Measurements from ENCODE around the gene CASP8.
A peak's percentile ranks its signal among the peaks of the same experiment; 100 is the strongest.
"Not testable (repeated sequence)": the region's sequence is repeated elsewhere in the genome, so short reads cannot be mapped to it uniquely, and the experiment has no call there.

CASP8 gene

DNA sequence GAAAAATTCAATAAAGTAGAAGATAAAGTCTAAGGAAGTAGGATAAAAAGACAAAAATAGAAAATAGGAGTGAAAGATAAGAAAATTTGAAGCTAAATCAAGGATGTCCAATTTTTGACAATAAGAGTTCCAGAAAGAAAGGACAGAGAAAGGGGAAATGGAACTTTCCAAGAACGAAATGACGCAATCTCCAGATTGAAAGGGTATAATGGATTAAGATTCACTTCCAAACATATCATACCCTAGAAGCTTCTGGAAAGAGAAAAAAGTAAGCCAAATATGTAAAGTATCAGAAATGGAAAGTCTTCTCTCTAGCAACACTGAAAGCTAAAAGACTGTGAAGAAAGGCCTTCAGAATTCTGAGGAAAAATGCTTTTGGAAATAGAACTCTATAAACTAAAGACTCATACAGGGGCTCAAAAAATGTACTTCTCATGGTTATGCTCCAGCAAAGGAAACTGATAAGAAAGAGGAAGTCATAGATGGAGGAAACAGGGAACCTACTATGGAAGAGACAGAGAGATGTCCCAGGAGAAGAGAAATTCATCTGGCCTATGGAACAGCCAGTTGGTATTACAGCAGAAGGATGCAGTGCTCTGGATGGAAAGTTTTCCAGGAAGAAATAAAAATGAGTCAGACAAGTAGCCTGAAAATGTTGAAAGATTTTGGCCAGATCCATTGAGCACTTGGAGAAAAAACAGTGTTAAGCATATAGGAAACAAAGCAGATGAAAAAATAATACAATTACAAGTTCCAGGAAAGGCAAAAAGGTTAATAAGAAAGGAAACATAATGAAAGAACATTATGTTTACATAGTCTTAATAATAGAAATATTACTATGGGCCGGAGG lies 20.1 kb downstream of the CASP8 start:
- Histone ChIP-seq H3K27ac (peak overlapping the region; percentile 54), H3K4me1 (ENCODE audit: control insufficient read depth in 1 of 2, insufficient read depth in 1 of 2, low read depth in 1 of 2, low read length in 1 of 2) (peaks cover 4 to 6% of the 10 kb centered on the region in 2 experiments), H3K9me3 (no peaks in the 10 kb centered on the region), H3K27me3 (no peaks in the 10 kb centered on the region), H3K4me3 (ENCODE audit: low read depth in 1 of 2, low read length in 1 of 2) (no peak overlapping the region), H3K36me3 (peaks cover 62% of the 10 kb centered on the region)
- TF ChIP-seq, protein P1, sequence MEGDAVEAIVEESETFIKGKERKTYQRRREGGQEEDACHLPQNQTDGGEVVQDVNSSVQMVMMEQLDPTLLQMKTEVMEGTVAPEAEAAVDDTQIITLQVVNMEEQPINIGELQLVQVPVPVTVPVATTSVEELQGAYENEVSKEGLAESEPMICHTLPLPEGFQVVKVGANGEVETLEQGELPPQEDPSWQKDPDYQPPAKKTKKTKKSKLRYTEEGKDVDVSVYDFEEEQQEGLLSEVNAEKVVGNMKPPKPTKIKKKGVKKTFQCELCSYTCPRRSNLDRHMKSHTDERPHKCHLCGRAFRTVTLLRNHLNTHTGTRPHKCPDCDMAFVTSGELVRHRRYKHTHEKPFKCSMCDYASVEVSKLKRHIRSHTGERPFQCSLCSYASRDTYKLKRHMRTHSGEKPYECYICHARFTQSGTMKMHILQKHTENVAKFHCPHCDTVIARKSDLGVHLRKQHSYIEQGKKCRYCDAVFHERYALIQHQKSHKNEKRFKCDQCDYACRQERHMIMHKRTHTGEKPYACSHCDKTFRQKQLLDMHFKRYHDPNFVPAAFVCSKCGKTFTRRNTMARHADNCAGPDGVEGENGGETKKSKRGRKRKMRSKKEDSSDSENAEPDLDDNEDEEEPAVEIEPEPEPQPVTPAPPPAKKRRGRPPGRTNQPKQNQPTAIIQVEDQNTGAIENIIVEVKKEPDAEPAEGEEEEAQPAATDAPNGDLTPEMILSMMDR (IDR thresholded peaks at IDR 0.05): no peak

DNA sequence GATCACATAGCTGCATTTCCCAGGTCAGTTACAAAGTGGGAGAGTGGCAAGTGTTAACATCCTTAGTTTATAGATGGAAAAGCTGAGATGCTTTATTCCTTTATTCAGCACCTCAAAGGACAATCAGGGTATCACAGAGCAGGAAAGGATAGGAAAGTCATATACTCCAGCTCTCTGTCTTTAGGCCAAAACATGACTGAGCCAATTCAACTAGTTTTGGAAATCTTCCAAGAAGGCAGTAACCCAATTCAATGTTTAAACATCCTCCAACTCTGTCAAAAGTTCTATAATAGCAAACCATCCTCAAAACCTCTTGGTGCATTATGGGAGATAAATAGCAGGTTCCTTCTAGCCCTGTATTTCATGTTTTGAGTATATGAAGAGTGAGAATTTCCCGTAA lies 25.2 kb downstream of the CASP8 start:
- Histone ChIP-seq H3K27ac (peak overlapping the region; percentile 58), H3K4me1 (ENCODE audit: control insufficient read depth in 1 of 2, insufficient read depth in 1 of 2, low read depth in 1 of 2, low read length in 1 of 2) (peaks cover 3 to 5% of the 10 kb centered on the region in 2 experiments), H3K4me3 (ENCODE audit: low read depth in 1 of 2, low read length in 1 of 2) (no peak overlapping the region), H3K36me3 (peaks cover 67% of the 10 kb centered on the region), H3K9me3 (peaks cover 3% of the 10 kb centered on the region), H3K27me3 (no peaks in the 10 kb centered on the region)
- TF ChIP-seq, protein P1 (IDR thresholded peaks at IDR 0.05): no peak

DNA sequence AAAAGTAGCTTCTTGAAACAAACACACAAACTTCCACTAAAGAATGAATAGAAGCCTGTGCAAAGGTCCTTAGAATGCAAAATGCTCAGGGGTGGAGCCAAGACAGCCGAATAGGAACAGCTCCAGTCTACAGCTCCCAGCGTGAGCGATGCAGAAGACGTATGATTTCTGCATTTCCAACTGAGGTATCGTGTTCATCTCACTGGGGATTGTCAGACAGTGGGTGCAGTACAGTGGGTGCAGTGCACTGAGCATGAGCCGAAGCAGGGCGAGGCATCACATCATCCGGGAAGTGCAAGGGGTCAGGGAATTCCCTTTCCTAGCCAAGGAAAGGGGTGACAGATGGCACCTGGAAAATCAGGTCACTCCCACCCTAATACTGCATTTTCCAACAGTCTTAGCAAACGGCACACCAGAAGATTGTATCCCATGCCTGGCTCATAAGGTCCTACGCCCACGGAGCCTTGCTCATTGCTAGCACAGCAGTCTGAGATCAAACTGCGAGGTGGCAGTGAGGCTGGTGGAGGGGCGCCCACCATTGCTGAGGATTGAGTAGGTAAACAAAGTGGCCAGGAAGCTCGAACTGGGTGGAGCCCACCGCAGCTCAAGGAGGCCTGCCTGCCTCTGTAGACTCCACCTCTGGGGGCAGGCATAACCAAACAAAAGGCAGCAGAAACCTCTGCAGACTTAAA lies 30.3 kb downstream of the CASP8 start:
- not testable (repeated sequence) for H3K4me3 ChIP-seq (ENCODE audit: low read depth in 1 of 2, low read length in 1 of 2); H3K27ac ChIP-seq; H3K27me3 ChIP-seq; H3K9me3 ChIP-seq; H3K4me1 ChIP-seq (ENCODE audit: control insufficient read depth in 1 of 2, insufficient read depth in 1 of 2, low read depth in 1 of 2, low read length in 1 of 2)
- peaks cover 57% of the 10 kb centered on the region for H3K36me3 ChIP-seq

DNA sequence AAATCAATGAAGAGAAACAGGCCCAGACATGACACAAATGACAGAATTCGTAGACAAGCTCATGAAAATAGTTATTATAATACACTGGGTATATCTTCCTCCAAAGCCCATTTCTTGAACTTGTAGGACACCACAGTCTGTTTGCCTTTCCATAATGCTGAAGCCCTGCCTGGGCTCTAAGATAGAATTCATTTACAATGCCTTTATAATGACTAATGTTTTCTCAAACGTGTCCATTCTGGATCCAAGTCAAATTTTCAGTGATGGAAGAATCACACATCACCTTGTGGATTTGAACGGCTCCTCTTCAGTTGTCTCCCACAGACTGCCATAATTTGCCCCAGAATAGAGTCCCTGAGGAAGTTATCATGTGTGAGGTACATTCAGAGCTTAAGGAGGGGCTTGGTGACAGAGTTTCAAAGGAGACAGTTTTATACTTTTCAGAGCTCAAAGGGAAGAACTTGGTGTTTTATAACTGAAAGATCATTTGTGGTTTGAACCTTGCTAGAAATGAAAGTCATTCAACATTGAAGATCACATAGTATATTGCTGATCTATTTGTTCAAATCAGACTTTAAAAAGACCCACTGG lies 38.2 kb downstream of the CASP8 start:
- H3K27me3 ChIP-seq: no peaks in the 10 kb centered on the region

DNA sequence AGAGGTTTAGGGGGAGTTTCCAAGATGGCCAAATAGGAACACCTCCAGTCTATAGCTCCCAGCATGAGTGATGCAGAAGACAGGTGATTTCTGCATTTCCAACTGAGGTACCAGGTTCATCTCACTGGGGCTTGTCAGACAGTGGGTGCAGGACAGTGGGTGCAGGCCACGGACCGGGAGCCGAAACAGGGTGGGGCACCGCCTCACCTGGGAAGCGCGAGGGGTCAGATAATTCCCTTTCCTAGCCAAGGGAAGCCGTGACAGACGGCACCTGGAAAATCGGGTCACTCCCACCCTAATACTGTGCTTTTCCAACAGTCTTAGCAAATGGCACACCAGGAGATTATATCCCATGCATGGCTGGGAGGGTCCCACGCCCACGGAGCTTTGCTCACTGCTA lies 39.6 kb downstream of the CASP8 start:
- not testable (repeated sequence) for H3K9me3 ChIP-seq; H3K4me3 ChIP-seq (ENCODE audit: low read depth in 1 of 2, low read length in 1 of 2); H3K27ac ChIP-seq; H3K36me3 ChIP-seq; H3K4me1 ChIP-seq (ENCODE audit: control insufficient read depth in 1 of 2, insufficient read depth in 1 of 2, low read depth in 1 of 2, low read length in 1 of 2); H3K27me3 ChIP-seq

More for the DNA sequence above, 38.2 kb downstream of the CASP8 start:
- Histone ChIP-seq H3K9me3 (no peaks in the 10 kb centered on the region), H3K4me1 (ENCODE audit: control insufficient read depth in 1 of 2, insufficient read depth in 1 of 2, low read depth in 1 of 2, low read length in 1 of 2) (no peaks in the 10 kb centered on the region), H3K36me3 (no peaks in the 10 kb centered on the region), H3K27ac (no peak overlapping the region), H3K4me3 (ENCODE audit: low read depth in 1 of 2, low read length in 1 of 2) (no peak overlapping the region)
- TF ChIP-seq, protein P1 (IDR thresholded peaks at IDR 0.05): no peak

DNA sequence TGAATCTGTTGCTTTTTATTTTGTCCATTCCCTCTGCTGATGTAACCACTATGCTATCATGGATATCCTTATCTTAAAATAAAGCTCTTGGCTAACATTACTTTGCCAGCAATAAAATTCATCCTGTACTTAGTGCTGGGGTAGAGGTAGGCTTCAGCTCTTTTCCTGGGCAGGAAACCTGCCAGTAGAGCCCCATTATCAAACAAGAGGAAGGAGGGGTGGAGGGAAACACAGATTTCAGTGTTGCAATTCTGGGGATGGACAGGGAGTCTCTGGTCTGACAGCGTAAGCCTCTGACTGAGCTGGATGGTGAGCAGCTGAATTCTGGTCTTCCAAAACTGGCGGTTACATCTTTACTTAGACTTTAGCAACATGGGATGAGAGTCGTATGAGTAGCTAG lies 47.5 kb downstream of the CASP8 start:
- no peaks in the 10 kb centered on the region for H3K9me3 ChIP-seq
- no peaks in the 10 kb centered on the region for H3K36me3 ChIP-seq
- no peak overlapping the region for H3K4me3 ChIP-seq (ENCODE audit: low read depth in 1 of 2, low read length in 1 of 2)
- H3K27me3 ChIP-seq: no peaks in the 10 kb centered on the region
- no peaks in the 10 kb centered on the region for H3K4me1 ChIP-seq (ENCODE audit: control insufficient read depth in 1 of 2, insufficient read depth in 1 of 2, low read depth in 1 of 2, low read length in 1 of 2)
- TF ChIP-seq, protein P1 (IDR thresholded peaks at IDR 0.05): no peak
- H3K27ac ChIP-seq: no peak overlapping the region

Measured in neutrophil (primary cell).